A673 (cell line): ENCODE measurements around the gene HAPLN2. TPM values are rescaled to one million over a fixed set of nuclear protein-coding genes. Genes with fewer than 3 reads are reported as not detected.

Source experiments
- BruUV-seq: library from RNA; stranded (reverse); fragments of 400-500 nt; replicated peaks from 2 replicates; lab custom pipeline; 2021; lab: Mats Ljungman, UMichigan
- CTCF ChIA-PET: fragments of 300-600 bp; sonication (Branson Sonifier 250); formaldehyde crosslinking; loops from one replicate; lab custom pipeline; 2022; ENCODE audit warnings: antibody characterized with exemption; lab: Charles Lee
- POLR2A ChIA-PET: fragments of 300-600 bp; sonication (Branson Sonifier 250); formaldehyde crosslinking; loops from one replicate; lab custom pipeline; 2022; ENCODE audit warnings: antibody characterized with exemption; ENCODE audit not compliant: low non-redundant PET; lab: Charles Lee
- DNase-seq: peaks from one replicate; pipeline ENCODE4 v3.0.0-alpha.2; 2015; ENCODE audit warnings: low spot score
- H3K27ac ChIP-seq: fragments of 200-600 bp; sonication (generic); 2 replicates; pipeline ENCODE4 v1.5.1; 2016; ENCODE audit warnings: mixed run types, low read depth, mild to moderate bottlenecking, mixed read lengths, antibody characterized with exemption, low read length; ENCODE audit not compliant: poor library complexity, severe bottlenecking
- H3K27me3 ChIP-seq: fragments of 200-600 bp; sonication (generic); replicated peaks from 2 replicates; pipeline ENCODE4 v1.6.1; 2017; ENCODE audit warnings: mixed run types, low read depth, mild to moderate bottlenecking, mixed read lengths, antibody characterized with exemption, low read length; ENCODE audit not compliant: insufficient read depth, poor library complexity
- H3K36me3 ChIP-seq: fragments of 200-600 bp; sonication (generic); 2 replicates; pipeline ENCODE4 v1.6.1; 2016; ENCODE audit warnings: mixed run types, mild to moderate bottlenecking, mixed read lengths, antibody characterized with exemption, low read length; ENCODE audit not compliant: insufficient read depth, poor library complexity, severe bottlenecking
- H3K4me1 ChIP-seq: fragments of 200-600 bp; sonication (generic); 2 replicates; pipeline ENCODE4 v1.6.1; 2017; ENCODE audit warnings: mixed run types, mild to moderate bottlenecking, mixed read lengths, antibody characterized with exemption, low read length; ENCODE audit not compliant: insufficient read depth, poor library complexity, severe bottlenecking
- H3K4me3 ChIP-seq: fragments of 200-600 bp; sonication (generic); 2 replicates; pipeline ENCODE4 v1.5.1; 2016; ENCODE audit warnings: low read depth, mixed run types, mild to moderate bottlenecking, mixed read lengths, low read length; ENCODE audit not compliant: poor library complexity, severe bottlenecking
- H3K9me3 ChIP-seq: fragments of 200-600 bp; sonication (generic); 2 replicates; pipeline ENCODE4 v1.6.1; 2016; ENCODE audit warnings: mixed run types, low read depth, mild to moderate bottlenecking, mixed read lengths, antibody characterized with exemption, low read length; ENCODE audit not compliant: poor library complexity, severe bottlenecking
- EZH2 ChIP-seq: fragments of 200-600 bp; sonication (generic); IDR thresholded peaks from 2 replicates; pipeline ENCODE4 v1.6.1; 2017; ENCODE audit warnings: borderline replicate concordance, low read depth, mild to moderate bottlenecking, mixed read lengths, antibody characterized with exemption, low read length; ENCODE audit not compliant: poor library complexity, severe bottlenecking
- intact Hi-C: fragments of 100-400 bp; cut with micrococcal nuclease; formaldehyde crosslinking; loops from one replicate; pipeline ENCODE4 v1.10.0; 2022; ENCODE audit not compliant: unreplicated experiment
- total RNA-seq: library from RNA; stranded (reverse); gene quantifications from 2 replicates; pipeline ENCODE4 v1.2.3, GENCODE V29; 2021
- TF ChIP-seq, protein P1 (sequence below): fragments of 300-800, 200-600 bp; sonication (generic); conservative IDR thresholded peaks from 2 replicates; pipeline ENCODE4 v1.5.1; 2017; ENCODE audit warnings: low read depth, mild to moderate bottlenecking, antibody characterized with exemption, low read length, moderate library complexity, mixed read lengths

Gene HAPLN2
- total RNA-seq, 1 experiment from 2014 or later = not detected

GRCh38 chr1:156655904-156656516 lies 36.8 kb downstream of the HAPLN2 start:
- H3K4me1 ChIP-seq = peaks cover 18% of the 10 kb centered on the region
- H3K27me3 ChIP-seq = peaks cover 64% of the 10 kb centered on the region
- BruUV-seq = no TSS peak
- CTCF ChIA-PET = interaction anchor here (1.0 to 1.6 kb wide), 5 partner anchors 9 to 270 kb away, joined by 3 to 6 read pairs (median 3); no protein-coding TSS in a partner anchor
- no peak for TF ChIP-seq EZH2
- TF ChIP-seq, protein P1, sequence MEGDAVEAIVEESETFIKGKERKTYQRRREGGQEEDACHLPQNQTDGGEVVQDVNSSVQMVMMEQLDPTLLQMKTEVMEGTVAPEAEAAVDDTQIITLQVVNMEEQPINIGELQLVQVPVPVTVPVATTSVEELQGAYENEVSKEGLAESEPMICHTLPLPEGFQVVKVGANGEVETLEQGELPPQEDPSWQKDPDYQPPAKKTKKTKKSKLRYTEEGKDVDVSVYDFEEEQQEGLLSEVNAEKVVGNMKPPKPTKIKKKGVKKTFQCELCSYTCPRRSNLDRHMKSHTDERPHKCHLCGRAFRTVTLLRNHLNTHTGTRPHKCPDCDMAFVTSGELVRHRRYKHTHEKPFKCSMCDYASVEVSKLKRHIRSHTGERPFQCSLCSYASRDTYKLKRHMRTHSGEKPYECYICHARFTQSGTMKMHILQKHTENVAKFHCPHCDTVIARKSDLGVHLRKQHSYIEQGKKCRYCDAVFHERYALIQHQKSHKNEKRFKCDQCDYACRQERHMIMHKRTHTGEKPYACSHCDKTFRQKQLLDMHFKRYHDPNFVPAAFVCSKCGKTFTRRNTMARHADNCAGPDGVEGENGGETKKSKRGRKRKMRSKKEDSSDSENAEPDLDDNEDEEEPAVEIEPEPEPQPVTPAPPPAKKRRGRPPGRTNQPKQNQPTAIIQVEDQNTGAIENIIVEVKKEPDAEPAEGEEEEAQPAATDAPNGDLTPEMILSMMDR = no peak
- no peak for DNase-seq
- POLR2A ChIA-PET = no interaction called here
- intact Hi-C loops = no loop called here
- H3K4me3 ChIP-seq = no peak overlapping the region
- no peaks in the 10 kb centered on the region for H3K36me3 ChIP-seq
- no peaks in the 10 kb centered on the region for H3K9me3 ChIP-seq
- no peak overlapping the region for H3K27ac ChIP-seq

GRCh38 chr1:156656806-156657740 lies 37.9 kb downstream of the HAPLN2 start:
- DNase-seq = peak; percentile 78
- Histone ChIP-seq H3K36me3 (no peaks in the 10 kb centered on the region), H3K9me3 (no peaks in the 10 kb centered on the region), H3K4me1 (peaks cover 29% of the 10 kb centered on the region), H3K4me3 (peak overlapping the region; percentile 39), H3K27me3 (peaks cover 53% of the 10 kb centered on the region), H3K27ac (no peak overlapping the region)
- CTCF ChIA-PET = interaction anchor here (0.6 to 1.9 kb wide), 7 partner anchors 10 to 271 kb away, joined by 3 to 12 read pairs (median 4); no protein-coding TSS in a partner anchor
- BruUV-seq = no TSS peak
- intact Hi-C loops = loop anchor here (1.0 kb wide), 1 partner anchor 31 kb away; no protein-coding TSS in a partner anchor
- TF ChIP-seq EZH2 = peak; percentile 95
- TF ChIP-seq, protein P1 = peak; percentile 98
- POLR2A ChIA-PET = no interaction called here

- no peak for DNase-seq
- H3K4me3 ChIP-seq = peak overlapping the region; percentile 39
- TF ChIP-seq, protein P1 = no peak; the same call in 1 of the 2 replicates
- no peak for TF ChIP-seq EZH2
- no peaks in the 10 kb centered on the region for H3K9me3 ChIP-seq
- H3K27ac ChIP-seq = no peak overlapping the region
- BruUV-seq = no TSS peak
- peaks cover 36% of the 10 kb centered on the region for H3K4me1 ChIP-seq
- POLR2A ChIA-PET = no interaction called here
- intact Hi-C loops = loop anchor here (1.0 kb wide), 1 partner anchor 32 kb away; no protein-coding TSS in a partner anchor
- H3K36me3 ChIP-seq = no peaks in the 10 kb centered on the region
- CTCF ChIA-PET = interaction anchor here (0.5 to 1.9 kb wide), 5 partner anchors 31 to 272 kb away, joined by 3 to 12 read pairs (median 4); no protein-coding TSS in a partner anchor
- H3K27me3 ChIP-seq = peaks cover 46% of the 10 kb centered on the region
Measured at GRCh38 chr1:156657741-156658319, 38.6 kb downstream of the HAPLN2 start.
